Pulmonary artery endothelial cell (primary cell): ENCODE data around the gene PJVK. TPM values are rescaled to one million over a fixed set of nuclear protein-coding genes. Genes with fewer than 3 reads are reported as not detected.
"Not testable (repeated sequence)": the region's sequence is repeated elsewhere in the genome, so short reads cannot be mapped to it uniquely, and the experiment has no call there.

Experiments used
- DNase-seq: peaks from one replicate; pipeline ENCODE4 v3.0.0-alpha.2; 2011; ENCODE audit warnings: low read depth, low spot score
- total RNA-seq: library from RNA; depleted of rRNA; stranded (reverse); fragments of >200 nt; gene quantifications from 2 replicates; pipeline ENCODE4 v1.2.3, GENCODE V29; 2014

PJVK gene, protein sequence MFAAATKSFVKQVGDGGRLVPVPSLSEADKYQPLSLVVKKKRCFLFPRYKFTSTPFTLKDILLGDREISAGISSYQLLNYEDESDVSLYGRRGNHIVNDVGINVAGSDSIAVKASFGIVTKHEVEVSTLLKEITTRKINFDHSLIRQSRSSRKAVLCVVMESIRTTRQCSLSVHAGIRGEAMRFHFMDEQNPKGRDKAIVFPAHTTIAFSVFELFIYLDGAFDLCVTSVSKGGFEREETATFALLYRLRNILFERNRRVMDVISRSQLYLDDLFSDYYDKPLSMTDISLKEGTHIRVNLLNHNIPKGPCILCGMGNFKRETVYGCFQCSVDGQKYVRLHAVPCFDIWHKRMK
- 0.46 and 1.3 TPM in 2 replicates for total RNA-seq

DNA sequence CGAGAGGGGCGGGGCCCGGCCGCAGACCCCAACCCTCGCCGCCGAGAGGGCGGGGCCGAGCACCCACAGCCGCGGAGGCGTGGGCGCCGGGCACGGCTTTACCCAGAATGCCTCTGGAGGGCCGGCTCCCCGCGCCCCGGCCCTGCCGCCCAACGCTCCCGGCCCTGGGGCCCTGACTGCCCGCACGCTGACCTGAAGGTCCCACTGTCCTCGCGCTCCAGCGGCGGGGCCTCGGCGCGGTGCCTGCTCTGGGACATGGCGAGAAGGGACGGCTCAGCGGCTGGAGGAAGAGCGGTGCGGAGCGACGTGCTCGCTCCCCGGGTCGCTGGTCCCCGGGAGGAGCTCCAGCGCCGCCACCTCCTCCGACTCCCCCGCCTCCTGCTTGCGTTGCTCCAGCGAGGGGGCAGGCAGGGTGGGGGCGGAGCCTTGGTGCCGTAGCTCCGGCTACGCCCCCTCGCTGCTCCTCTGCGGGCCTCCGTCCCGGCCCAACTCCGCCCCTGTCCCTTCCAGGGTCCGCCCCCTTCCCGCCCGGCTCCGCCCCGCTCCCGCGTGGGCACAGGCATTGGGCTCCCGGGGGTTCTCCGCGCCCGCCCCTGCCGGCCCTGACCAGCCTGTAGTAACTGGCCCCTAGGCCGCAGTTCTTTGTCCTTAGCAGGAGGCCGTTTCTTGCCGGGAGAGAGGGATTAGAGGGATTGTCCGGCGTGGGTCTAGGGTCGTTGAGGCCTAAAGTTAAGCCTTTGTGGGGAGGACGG is at the start of gene PJVK, which contains the start of gene PRKRA:
PJVK (plus strand) TSS at position 605 of the 752 bp plus-strand sequence. CDS start 2,032 bp downstream, outside the sequence.
PRKRA (minus strand) TSS at position 402 of the 752 bp plus-strand sequence; CDS start at position 257, 145 bp downstream.
- DNase-seq: peak; percentile 90

DNA sequence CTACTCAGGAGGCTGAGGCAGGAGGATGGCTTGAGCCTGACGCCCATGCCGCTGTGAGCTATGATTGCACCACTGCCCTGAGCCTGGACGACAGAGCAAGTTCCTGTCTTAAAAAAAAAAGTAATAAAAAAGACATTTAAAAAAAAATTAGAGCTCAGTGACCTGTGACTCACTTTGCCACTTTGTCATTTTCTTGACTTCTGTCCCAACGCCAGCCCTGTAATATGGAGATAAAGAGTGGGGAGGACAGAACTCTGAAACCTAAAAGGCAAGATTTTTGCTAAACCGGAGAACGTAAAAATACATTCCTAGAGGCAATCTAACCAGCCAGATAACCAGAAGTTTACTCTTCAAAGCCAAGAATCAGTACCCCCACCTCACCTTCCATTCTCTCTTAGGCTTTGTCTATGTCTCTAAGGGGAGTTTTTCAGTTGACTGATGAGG is 49.2 kb upstream of the PJVK start:
- no peak for DNase-seq

DNA sequence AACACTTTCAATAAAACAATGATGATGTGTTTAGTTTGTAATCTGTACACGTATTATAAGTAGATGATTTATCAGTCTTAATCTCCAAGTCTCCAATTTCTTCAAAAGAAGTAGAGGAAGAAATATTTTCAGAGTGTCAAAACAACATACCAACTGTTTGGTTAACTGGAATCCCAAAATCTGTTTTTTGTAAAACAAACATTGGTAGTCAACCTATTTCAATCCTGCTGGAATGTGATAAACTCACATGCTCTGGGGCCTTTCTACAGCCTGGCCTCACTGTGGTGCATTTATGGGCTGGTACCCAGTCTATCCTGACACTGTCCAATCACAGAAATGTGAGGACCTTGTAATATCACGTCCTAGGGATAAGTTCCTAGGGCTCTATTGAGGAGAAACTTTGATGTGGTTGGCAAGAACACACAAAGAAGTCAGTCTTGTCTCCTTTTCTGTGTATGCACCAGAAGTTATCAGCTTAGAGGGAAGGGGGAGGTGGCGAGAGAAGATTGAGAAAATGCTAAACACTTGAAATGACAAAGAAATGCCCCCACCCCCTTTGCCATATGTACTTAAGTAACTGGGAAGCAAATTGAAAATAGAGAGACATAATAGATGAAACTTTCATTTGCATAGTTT is 47.4 kb upstream of the PJVK start:
- no peak for DNase-seq

DNA sequence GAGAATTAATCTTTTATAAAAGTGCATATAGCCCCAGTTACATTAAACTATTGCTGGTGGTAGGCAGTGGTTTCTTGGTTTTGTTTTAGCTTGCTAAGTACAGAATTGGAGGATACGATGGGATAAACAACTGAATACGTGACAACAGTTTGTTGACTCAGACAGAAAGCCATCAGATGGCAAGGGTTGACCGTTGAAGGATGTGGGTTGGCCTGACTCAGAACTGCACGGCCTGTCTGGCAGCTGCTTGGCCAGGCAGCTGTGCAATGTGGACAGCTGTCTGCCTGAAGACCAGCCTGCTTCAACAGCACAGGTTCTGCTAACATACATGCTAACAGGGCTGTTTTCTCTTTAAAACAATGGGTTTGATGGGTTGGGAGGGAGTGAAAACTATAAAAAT is 46.8 kb upstream of the PJVK start:
- peak; percentile 57 for DNase-seq

DNA sequence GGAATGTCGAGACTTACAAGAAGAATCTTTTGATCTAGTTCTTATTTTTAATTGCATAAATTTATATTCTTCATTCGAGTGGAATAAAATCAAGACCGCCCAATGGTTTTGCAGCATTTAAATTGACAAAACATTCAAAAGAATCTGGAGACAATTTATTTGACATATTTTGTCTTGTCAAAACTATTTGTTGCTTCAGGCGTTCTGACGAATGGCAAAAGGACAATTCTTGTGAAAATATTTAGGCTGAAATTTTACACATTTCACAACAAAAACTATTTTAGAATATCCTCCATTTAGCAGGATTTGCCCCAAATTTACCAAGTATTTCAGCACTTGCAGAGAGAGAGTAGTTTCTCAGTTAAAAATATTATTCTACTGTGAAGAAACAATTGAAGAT is 41.9 kb upstream of the PJVK start:
- no peak for DNase-seq

DNA sequence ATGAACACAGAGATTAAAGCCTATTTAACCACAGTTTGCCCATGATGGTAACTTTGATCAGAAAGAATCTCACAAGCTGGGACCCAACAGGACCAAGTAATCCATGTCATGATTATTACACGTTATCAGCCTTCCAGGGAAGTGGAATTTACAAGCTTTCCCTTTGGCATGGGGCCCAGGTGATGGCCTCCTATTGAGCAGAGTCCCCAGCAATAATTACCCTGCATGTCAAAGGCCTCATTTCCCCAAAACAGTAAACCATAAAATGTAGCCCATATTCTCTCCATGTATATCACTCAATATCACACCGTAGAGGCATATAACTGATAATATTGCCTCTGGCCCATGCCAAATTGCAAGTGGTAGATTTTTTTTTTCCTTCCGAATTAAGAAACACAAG is 39.1 kb upstream of the PJVK start:
- DNase-seq: no peak

DNA sequence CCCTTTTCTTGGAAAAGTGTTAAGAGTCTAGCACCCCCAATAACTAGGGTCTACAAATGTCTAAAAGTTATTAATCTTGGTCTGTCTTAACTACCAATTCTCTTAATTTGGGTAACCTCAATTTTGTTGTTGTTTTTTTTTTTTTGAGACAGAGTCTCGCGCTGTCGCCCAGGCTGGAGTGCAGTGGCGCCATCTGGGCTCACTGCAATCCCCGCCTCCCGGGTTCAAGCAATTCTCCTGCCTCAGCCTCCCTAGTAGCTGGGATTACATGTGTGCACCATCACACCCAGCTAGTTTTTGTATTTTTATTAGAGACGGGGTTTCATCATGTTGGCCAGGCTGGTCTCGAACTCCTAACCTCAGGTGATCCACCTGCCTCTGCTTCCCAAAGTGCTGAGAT is 38.7 kb upstream of the PJVK start:
- not testable (repeated sequence) for DNase-seq

DNA sequence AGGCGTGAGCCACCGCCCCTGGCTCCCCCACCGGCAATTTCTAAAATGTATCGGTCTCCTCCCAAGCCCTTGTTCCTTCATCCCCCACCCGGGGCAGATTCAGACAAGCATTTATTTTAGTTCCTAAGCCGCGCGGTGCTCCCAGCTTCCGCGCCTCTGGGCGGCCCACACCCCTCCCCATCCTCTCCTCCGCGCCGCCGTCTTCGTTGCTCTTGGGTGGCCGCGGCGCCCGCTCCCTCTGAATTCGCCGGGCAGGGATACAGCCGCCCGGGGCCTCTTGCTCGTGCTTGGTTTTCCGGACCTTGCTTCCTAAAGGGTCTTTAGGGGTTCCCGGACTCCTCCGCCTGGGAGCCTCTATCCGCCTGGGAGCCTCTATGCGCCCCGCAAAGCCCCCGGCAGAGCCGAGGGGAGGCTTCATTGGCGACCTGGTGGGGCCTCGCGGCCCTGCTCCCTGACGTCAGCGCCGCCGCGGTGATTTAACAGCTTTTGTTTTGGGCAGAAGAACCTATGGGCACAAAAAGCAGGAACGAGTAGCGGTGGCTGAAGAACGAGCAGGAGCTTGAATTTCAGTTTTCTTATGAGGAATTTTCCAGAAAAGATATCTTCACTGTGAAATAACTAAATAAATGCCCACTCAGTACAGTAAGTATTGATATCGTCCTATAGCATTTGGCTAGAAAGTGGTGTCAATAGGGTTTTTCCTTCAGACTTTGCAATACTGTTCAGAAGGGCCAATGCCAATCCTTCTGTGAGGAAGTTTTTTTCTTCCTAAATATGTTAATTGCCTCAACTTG is 37.5 kb upstream of the PJVK start:
- DNase-seq: peak; percentile 22

DNA sequence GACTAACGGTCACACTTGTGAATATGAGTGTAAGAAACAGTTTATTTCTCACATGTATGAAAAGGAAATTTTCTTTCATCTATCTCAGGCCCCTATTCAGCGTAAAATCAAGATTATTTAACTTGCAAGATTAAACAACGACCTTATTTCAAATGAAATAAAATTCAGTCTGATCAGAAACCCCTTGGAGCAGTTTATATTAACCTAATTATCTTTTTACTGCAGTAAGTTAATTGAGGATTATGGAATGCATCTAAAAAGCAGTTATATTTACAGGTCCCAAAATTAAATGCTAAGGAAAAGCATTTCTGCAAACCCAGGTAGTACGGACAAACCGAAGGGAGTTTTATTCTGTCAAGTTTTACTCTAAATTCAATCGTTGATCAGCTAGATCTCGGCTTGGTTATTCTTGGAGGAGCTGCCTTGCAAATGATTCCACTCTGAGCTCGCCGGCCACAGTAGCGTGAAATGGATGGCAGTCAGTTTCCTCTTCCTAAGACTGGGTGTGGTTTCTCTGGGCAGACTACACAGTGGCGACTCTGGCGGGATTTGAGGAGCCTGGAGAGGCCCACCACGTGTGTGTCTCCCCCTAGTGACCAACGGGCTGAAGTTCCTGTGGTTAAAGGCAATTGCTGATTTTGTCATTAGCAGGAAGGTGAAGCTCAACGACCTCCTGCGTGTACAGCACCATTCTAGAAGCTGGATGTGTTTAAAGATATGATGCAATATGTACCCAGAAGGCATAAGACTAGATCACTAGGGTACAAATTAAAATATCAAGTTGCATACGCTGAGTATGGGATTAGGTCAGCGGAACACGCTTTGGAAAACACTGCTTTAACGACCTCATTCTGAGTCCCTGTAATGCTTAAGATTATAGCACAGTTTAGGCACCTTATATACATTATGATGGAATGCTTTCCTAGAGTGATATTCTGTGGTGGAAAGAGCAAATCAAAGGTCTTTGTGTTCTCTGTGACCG is 36.6 kb upstream of the PJVK start:
- DNase-seq: peak; percentile 87

DNA sequence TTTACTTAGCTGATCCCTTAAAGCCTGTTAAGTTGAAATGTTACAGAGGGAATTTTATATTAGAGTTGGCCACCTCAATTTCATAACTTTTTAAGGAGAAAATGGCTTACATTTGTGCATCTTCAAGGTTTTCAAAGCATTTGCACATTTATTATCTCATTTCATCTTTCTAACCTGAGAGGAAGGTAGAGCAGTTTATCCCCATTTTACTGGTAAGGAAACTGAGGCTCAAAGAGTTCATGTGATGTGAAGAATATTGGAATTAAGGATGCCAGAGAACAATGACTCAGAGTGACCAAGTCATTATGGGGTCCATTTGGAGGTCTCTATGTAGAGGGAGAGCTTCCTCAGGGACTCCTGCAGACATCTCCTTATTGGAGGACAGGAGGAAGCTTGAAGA is 35.2 kb upstream of the PJVK start:
- no peak for DNase-seq

DNA sequence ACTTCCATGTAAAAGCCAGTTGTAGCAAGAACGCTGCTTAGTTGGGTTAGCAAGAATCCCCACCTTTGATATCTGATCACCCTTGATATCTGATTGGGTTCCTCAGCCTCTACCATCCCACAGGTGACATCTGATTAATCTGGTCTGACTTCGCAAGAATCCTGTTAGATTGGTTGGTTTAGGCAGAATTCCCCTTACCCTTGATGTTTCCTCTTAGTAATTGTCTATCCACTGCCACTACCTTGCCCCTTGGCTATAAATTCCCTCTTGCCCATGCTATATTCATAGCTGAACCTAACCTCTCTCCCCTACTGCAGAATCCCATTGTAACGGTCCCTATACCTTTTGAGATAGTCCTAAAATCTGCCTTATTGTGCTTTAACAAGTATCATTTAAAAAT is 33.3 kb upstream of the PJVK start:
- DNase-seq: no peak

DNA sequence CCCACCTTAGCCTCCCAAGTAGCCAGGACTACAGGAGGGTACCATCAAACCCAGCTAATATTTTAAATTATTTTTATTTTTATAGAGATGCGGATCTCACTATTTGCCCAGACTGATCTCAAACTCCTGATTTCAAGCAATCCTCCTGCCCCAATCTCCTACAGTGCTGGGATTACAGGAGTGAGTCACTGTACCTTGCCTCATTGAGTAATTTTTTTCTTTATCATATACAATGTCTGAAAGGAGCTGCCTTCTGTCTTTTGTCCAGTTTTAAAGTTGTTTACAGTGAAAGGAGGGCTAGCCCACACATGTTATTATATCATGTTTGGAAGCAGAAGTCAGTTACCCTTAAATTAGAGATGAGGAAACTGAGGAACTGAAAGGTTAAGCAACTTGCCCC is 32.8 kb upstream of the PJVK start:
- no peak for DNase-seq

DNA sequence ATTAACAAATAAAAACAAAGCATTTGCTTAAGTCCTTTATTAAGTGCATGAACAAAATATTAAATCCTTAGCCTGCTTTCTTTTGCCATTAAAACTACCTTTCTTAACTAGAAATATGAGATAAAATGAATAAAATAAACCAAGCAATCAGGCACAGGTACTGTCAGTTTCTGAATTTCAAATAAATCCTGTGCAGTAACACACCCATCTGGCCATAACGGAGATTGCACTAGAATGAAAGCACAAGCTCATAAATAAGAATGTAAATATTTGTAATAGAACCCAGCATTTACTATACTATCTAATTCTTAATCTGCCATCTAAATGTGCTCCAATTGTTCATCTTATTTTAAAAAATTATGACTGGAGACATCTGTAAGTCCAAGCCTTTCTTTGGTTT is 32.1 kb upstream of the PJVK start:
- no peak for DNase-seq

DNA sequence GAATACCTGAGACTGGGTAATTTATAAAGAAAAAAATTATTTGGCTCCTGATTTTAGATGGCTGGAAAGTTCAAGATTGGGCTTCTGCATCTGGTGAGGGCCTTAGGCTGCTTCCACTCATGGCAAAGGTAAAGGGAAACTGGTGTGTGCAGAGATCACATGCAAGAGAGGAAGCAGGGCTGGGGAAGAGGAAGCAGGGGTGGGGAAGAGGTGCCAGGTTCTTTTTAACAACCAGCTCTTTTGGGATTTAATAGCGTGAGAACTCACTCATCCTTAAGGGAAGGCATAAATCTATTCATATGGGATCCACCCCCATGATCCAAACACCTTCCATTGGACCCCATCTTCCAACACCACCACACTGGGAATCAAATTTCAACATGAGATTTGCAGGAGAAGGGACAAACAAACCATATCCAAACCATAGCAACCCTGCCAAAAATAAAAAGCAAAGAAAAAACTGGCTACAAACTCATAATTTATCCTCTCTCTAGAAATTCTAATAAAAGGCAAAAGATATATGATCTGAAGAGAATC is 30.6 kb upstream of the PJVK start:
- DNase-seq: no peak

DNA sequence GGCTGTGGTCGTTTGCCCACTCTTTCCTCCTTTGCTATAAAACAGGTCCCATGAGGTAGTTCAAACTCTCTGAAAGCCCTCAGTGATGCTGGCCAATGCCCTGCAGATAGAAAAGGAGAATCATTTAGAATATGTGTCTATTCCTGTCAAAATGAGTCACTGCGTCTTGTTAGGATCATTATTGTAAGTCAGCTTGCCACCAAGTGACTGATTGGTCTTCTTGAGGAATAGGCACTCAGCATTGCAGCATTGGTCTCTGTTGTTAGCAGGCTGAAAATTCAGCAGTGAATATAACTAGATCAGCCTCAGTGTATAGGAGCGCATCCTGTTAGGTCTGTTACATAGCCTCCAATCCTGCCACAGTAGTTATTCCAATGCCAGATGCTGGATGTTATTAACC is 29.1 kb upstream of the PJVK start:
- DNase-seq: no peak

DNA sequence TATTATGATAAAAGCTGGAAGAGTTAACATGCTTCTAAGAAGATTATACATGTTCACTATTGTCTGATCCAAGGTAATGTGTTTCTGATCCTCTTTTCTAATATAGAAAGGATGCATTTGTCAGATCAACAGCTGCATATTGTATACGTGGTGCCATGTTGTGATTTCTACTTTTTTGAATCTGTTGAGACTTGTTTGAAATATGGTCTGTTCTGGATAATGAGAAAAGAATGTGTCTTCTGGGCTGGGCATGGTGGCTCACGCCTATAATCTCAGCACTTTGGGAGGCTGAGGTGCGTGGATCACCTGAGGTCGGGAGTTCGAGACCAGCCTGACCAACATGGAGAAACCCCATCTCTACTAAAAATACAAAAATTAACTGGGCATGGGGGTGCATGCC is 27.4 kb upstream of the PJVK start:
- not testable (repeated sequence) for DNase-seq

DNA sequence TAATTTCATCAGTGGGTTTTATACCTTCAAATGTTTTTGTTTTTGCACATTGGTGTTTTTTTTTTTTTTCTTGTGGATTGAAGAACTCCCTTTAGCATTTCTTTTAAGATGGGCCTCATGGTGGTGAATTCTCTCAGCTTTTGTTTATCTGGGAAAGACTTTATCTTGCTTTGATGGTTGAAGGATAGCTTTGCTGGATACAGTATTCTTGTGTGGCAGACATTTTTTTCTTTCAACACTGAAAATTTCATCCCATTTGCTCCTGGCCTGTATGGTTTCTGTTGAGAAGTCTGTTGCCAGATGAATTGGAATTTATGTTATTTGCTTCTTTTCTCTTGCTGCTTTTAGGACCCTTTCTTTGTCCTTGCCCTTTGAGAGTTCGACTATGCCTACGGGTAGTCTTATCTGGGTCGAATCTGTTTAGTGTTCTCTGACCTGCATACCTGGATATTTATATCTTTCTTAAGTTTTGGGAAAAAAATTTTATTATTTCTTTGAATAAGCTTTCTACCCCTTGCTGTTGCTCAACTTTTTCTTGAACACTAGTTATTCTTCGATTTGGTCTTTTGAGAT is 25.8 kb upstream of the PJVK start:
- DNase-seq: no peak

DNA sequence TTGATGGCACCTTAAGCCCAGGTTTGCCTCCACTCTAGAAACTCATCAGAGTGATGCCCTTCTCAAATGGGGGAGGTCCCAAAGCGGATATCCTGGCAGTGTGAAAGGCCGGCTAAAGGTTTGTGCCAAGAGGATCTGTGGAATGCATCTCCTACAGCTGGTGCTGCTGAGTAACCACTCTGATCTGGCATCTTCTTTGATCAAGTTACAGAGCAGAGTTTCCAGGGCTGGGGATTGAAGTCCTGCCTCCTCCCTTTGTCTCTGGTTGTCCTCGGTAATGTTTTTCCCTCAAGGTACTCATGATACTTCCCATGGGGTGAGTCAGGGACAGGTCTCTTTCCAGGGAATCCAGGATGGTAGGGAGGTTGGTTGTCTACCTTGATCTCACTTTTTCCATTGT is 24.8 kb upstream of the PJVK start:
- DNase-seq: no peak

DNA sequence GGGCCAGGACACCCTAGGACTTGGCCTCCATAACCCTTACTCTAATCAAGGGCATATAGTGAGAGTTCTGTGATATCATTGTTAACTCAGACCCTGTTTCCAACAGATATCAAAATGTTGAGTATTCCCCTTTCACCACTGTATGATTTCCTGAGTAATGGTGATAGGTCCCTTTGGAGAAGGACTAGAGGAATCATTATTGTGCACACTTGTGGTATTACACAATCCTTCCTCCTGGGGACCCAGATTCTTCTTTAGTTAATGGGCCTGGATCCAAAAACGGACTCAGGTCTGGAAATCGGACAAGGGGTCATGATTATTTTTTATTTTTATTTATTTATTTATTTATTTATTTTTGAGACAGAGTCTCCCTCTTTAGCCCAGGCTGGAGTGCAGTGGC is 23.7 kb upstream of the PJVK start:
- DNase-seq: no peak

DNA sequence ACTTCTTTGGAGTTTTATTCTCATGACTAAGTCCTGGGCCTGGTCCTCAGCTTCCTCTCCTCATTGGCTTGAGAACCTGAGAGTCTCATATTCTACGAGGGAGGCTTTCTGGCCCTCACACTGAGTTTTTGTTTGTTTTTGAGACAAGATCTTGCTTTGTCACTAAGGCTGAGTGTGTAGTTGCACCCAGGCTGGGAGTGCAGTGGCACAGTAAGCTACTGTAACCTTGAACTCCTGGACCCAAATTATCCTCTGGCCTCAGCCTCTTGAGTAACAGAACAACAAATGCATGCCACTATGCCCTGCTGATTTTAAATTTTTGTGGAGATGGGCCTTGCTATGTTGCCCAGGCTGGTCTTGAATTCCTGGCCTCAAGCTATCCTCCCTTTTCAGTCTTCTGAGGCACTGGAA is 22.8 kb upstream of the PJVK start:
- DNase-seq: no peak
